ENCODE data around the gene SLCO4A1. TPM values are rescaled to one million over a fixed set of nuclear protein-coding genes. Genes with fewer than 3 reads are reported as not detected.

The SLCO4A1 gene
- total RNA-seq, 1 experiment from 2014 or later: 27.0 TPM

GRCh38 chr20:62606551-62607201 lies 35.6 kb upstream of the SLCO4A1 start:
- Mint-ChIP-seq H3K27ac (ENCODE audit: low read depth, unreplicated experiment) (no peak overlapping the region), H3K9me3 (ENCODE audit: unreplicated experiment) (no peaks in the 10 kb centered on the region), H3K4me3 (ENCODE audit: unreplicated experiment) (no peak overlapping the region), H3K36me3 (ENCODE audit: insufficient read depth, unreplicated experiment) (no peaks in the 10 kb centered on the region), H3K27me3 (ENCODE audit: insufficient read depth, unreplicated experiment) (peaks cover 11% of the 10 kb centered on the region), H3K4me1 (ENCODE audit: insufficient read depth, unreplicated experiment) (peaks cover 15% of the 10 kb centered on the region)
- intact Hi-C loops (cut with micrococcal nuclease): no loop called here
- BruUV-seq (replicated peaks): no TSS peak
- TF ChIP-seq CTCF (IDR thresholded peaks at IDR 0.05; ENCODE audit: unreplicated experiment): no peak
- DNase-seq (ENCODE audit: unreplicated experiment): no peak
- POLR2A ChIA-PET: interaction anchor here (0.7 kb wide), 1 partner anchor 17 kb away, joined by 3 read pairs; no protein-coding TSS in a partner anchor
- CTCF ChIA-PET: interaction anchor here (0.6 to 3.6 kb wide), 4 partner anchors 8 to 107 kb away, joined by 4 to 34 read pairs (median 6); no protein-coding TSS in a partner anchor

GRCh38 chr20:62607366-62608217 lies 34.7 kb upstream of the SLCO4A1 start:
- no peak overlapping the region for H3K4me3 Mint-ChIP-seq (ENCODE audit: unreplicated experiment)
- BruUV-seq (replicated peaks): no TSS peak
- H3K9me3 Mint-ChIP-seq (ENCODE audit: unreplicated experiment): no peaks in the 10 kb centered on the region
- intact Hi-C loops (cut with micrococcal nuclease): no loop called here
- peaks cover 7% of the 10 kb centered on the region for H3K4me1 Mint-ChIP-seq (ENCODE audit: insufficient read depth, unreplicated experiment)
- DNase-seq (ENCODE audit: unreplicated experiment): no peak
- no peak for TF ChIP-seq CTCF (IDR thresholded peaks at IDR 0.05; ENCODE audit: unreplicated experiment)
- H3K27me3 Mint-ChIP-seq (ENCODE audit: insufficient read depth, unreplicated experiment): peaks cover 11% of the 10 kb centered on the region
- H3K36me3 Mint-ChIP-seq (ENCODE audit: insufficient read depth, unreplicated experiment): no peaks in the 10 kb centered on the region
- CTCF ChIA-PET: interaction anchor here (1.4 to 3.6 kb wide), 2 partner anchors 10 to 108 kb away, joined by 7 to 34 read pairs; no protein-coding TSS in a partner anchor
- no peak overlapping the region for H3K27ac Mint-ChIP-seq (ENCODE audit: low read depth, unreplicated experiment)
- POLR2A ChIA-PET: interaction anchor here (0.7 kb wide), 1 partner anchor 16 kb away, joined by 3 read pairs; no protein-coding TSS in a partner anchor

- Mint-ChIP-seq H3K36me3 (ENCODE audit: insufficient read depth, unreplicated experiment) (no peaks in the 10 kb centered on the region), H3K4me3 (ENCODE audit: unreplicated experiment) (no peak overlapping the region), H3K9me3 (ENCODE audit: unreplicated experiment) (no peaks in the 10 kb centered on the region), H3K4me1 (ENCODE audit: insufficient read depth, unreplicated experiment) (peaks cover under 1% of the 10 kb centered on the region), H3K27ac (ENCODE audit: low read depth, unreplicated experiment) (no peak overlapping the region), H3K27me3 (ENCODE audit: insufficient read depth, unreplicated experiment) (peaks cover 11% of the 10 kb centered on the region)
- ChIA-PET CTCF (interaction anchor here (3.6 kb wide), 1 partner anchor 9 kb away, joined by 34 read pairs; no protein-coding TSS in a partner anchor), POLR2A (no interaction called here)
- no peak for TF ChIP-seq CTCF (IDR thresholded peaks at IDR 0.05; ENCODE audit: unreplicated experiment)
- intact Hi-C loops (cut with micrococcal nuclease): no loop called here
- BruUV-seq (replicated peaks): no TSS peak
- DNase-seq (ENCODE audit: unreplicated experiment): no peak
Observed at GRCh38 chr20:62608218-62608565, 34.1 kb upstream of the SLCO4A1 start.

GRCh38 chr20:62609279-62609720 lies 33.0 kb upstream of the SLCO4A1 start:
- no peaks in the 10 kb centered on the region for H3K9me3 Mint-ChIP-seq (ENCODE audit: unreplicated experiment)
- peaks cover 11% of the 10 kb centered on the region for H3K27me3 Mint-ChIP-seq (ENCODE audit: insufficient read depth, unreplicated experiment)
- H3K36me3 Mint-ChIP-seq (ENCODE audit: insufficient read depth, unreplicated experiment): no peaks in the 10 kb centered on the region
- POLR2A ChIA-PET: interaction anchor here (2.7 kb wide), 1 partner anchor 14 kb away, joined by 11 read pairs; no protein-coding TSS in a partner anchor
- H3K4me3 Mint-ChIP-seq (ENCODE audit: unreplicated experiment): no peak overlapping the region
- no peak for TF ChIP-seq CTCF (IDR thresholded peaks at IDR 0.05; ENCODE audit: unreplicated experiment)
- intact Hi-C loops (cut with micrococcal nuclease): no loop called here
- DNase-seq (ENCODE audit: unreplicated experiment): no peak
- CTCF ChIA-PET: interaction anchor here (0.8 to 3.3 kb wide), 4 partner anchors 70 to 114 kb away, joined by 3 to 13 read pairs (median 4); no protein-coding TSS in a partner anchor
- BruUV-seq (replicated peaks): no TSS peak
- H3K27ac Mint-ChIP-seq (ENCODE audit: low read depth, unreplicated experiment): no peak overlapping the region
- no peaks in the 10 kb centered on the region for H3K4me1 Mint-ChIP-seq (ENCODE audit: insufficient read depth, unreplicated experiment)
